SJCRH30 (cell line): ENCODE results near the gene NDST4. TPM values are rescaled to one million over a fixed set of nuclear protein-coding genes. Genes with fewer than 3 reads are reported as not detected.

ENCODE experiments used
- DNase-seq, 2 experiments: peaks; one replicate each; pipeline ENCODE4 v3.0.0-alpha.2; 2015 to 2020
- H3K27ac ChIP-seq: fragments of 250-450 bp; sonication (Bioruptor Pico); 2 replicates; pipeline ENCODE4 v1.5.1; 2020; ENCODE audit warnings: mild to moderate bottlenecking, moderate library complexity
- H3K27me3 ChIP-seq: fragments of 250-450 bp; sonication (Bioruptor Pico); 2 replicates; pipeline ENCODE4 v1.5.1; 2020; ENCODE audit warnings: mild to moderate bottlenecking, moderate library complexity
- H3K36me3 ChIP-seq: fragments of 250-450 bp; sonication (Bioruptor Pico); 2 replicates; pipeline ENCODE4 v1.5.1; 2020; ENCODE audit warnings: mild to moderate bottlenecking, moderate library complexity
- H3K4me1 ChIP-seq: fragments of 250-450 bp; sonication (Bioruptor Pico); 2 replicates; pipeline ENCODE4 v1.5.1; 2020; ENCODE audit warnings: mild to moderate bottlenecking, moderate library complexity
- H3K4me3 ChIP-seq: fragments of 250-450 bp; sonication (Bioruptor Pico); 2 replicates; pipeline ENCODE4 v1.5.1; 2020; ENCODE audit warnings: mild to moderate bottlenecking, moderate library complexity
- H3K9me3 ChIP-seq: fragments of 250-450 bp; sonication (Bioruptor Pico); replicated peaks from 2 replicates; pipeline ENCODE4 v1.5.1; 2020; ENCODE audit warnings: mild to moderate bottlenecking, moderate library complexity
- total RNA-seq: library from RNA; depleted of rRNA; stranded (reverse); fragments of >200 nt; shearing (Covaris generic); gene quantifications from 2 replicates; pipeline ENCODE4 v1.2.3, GENCODE V29; 2014

Gene NDST4
- total RNA-seq, 1 experiment from 2014 or later = 19.1 TPM

GRCh38 chr4:114827651-114828050 lies 285.8 kb downstream of the NDST4 start:
- H3K36me3 ChIP-seq = no peaks in the 10 kb centered on the region
- no peak overlapping the region for H3K4me3 ChIP-seq
- DNase-seq = no peak
- H3K4me1 ChIP-seq = peaks cover 11% of the 10 kb centered on the region
- no peak overlapping the region for H3K27ac ChIP-seq
- H3K27me3 ChIP-seq = no peaks in the 10 kb centered on the region
- H3K9me3 ChIP-seq = no peaks in the 10 kb centered on the region

- Histone ChIP-seq H3K9me3 (no peaks in the 10 kb centered on the region), H3K4me3 (no peak overlapping the region), H3K4me1 (no peaks in the 10 kb centered on the region), H3K36me3 (no peaks in the 10 kb centered on the region), H3K27me3 (no peaks in the 10 kb centered on the region), H3K27ac (no peak overlapping the region)
- DNase-seq = no peak
These were observed 297.7 kb downstream of the NDST4 start for GRCh38 chr4:114815760-114816159.

GRCh38 chr4:114813961-114814360 lies 299.5 kb downstream of the NDST4 start:
- no peaks in the 10 kb centered on the region for H3K27me3 ChIP-seq
- no peaks in the 10 kb centered on the region for H3K36me3 ChIP-seq
- no peak for DNase-seq
- H3K27ac ChIP-seq = no peak overlapping the region
- no peaks in the 10 kb centered on the region for H3K4me1 ChIP-seq
- H3K4me3 ChIP-seq = no peak overlapping the region
- H3K9me3 ChIP-seq = no peaks in the 10 kb centered on the region

GRCh38 chr4:114811564-114812301 lies 301.7 kb downstream of the NDST4 start:
- Histone ChIP-seq H3K4me1 (no peaks in the 10 kb centered on the region), H3K27me3 (no peaks in the 10 kb centered on the region), H3K36me3 (no peaks in the 10 kb centered on the region), H3K4me3 (no peak overlapping the region), H3K9me3 (no peaks in the 10 kb centered on the region), H3K27ac (no peak overlapping the region)
- DNase-seq = no peak

- H3K36me3 ChIP-seq = no peaks in the 10 kb centered on the region
- no peaks in the 10 kb centered on the region for H3K4me1 ChIP-seq
- no peak overlapping the region for H3K27ac ChIP-seq
- H3K27me3 ChIP-seq = no peaks in the 10 kb centered on the region
- H3K4me3 ChIP-seq = no peak overlapping the region
- DNase-seq = peak in 1 of 2 experiments; percentile 28
- no peaks in the 10 kb centered on the region for H3K9me3 ChIP-seq
These were observed 305.5 kb downstream of the NDST4 start for GRCh38 chr4:114807759-114808404.

- Histone ChIP-seq H3K36me3 (no peaks in the 10 kb centered on the region), H3K4me1 (no peaks in the 10 kb centered on the region), H3K4me3 (no peak overlapping the region), H3K9me3 (no peaks in the 10 kb centered on the region), H3K27me3 (no peaks in the 10 kb centered on the region), H3K27ac (no peak overlapping the region)
- no peak for DNase-seq
These were observed 306.1 kb downstream of the NDST4 start for GRCh38 chr4:114807357-114807756.

- Histone ChIP-seq H3K36me3 (no peaks in the 10 kb centered on the region), H3K9me3 (no peaks in the 10 kb centered on the region), H3K27me3 (no peaks in the 10 kb centered on the region), H3K4me3 (no peak overlapping the region), H3K27ac (no peak overlapping the region), H3K4me1 (no peaks in the 10 kb centered on the region)
- DNase-seq = no peak
These were observed 321.4 kb downstream of the NDST4 start for GRCh38 chr4:114791976-114792375.

- Histone ChIP-seq H3K36me3 (no peaks in the 10 kb centered on the region), H3K9me3 (no peaks in the 10 kb centered on the region), H3K4me1 (peaks cover 10% of the 10 kb centered on the region)
These were observed 327.9 kb downstream of the NDST4 start for GRCh38 chr4:114785570-114785969.

GRCh38 chr4:114783215-114783595 lies 330.2 kb downstream of the NDST4 start:
- Histone ChIP-seq H3K9me3 (no peaks in the 10 kb centered on the region), H3K36me3 (no peaks in the 10 kb centered on the region), H3K4me1 (peaks cover 10% of the 10 kb centered on the region), H3K27me3 (no peaks in the 10 kb centered on the region), H3K4me3 (no peak overlapping the region), H3K27ac (no peak overlapping the region)
- peak; percentile 43 to 55 for DNase-seq

More at GRCh38 chr4:114785570-114785969, 327.9 kb downstream of the NDST4 start:
- no peak overlapping the region for H3K27ac ChIP-seq
- DNase-seq = no peak
- H3K27me3 ChIP-seq = no peaks in the 10 kb centered on the region
- H3K4me3 ChIP-seq = no peak overlapping the region

GRCh38 chr4:114782415-114783214 lies 330.8 kb downstream of the NDST4 start:
- H3K27me3 ChIP-seq = no peaks in the 10 kb centered on the region
- DNase-seq = no peak
- H3K4me1 ChIP-seq = peaks cover 10% of the 10 kb centered on the region
- H3K36me3 ChIP-seq = no peaks in the 10 kb centered on the region
- no peak overlapping the region for H3K27ac ChIP-seq
- H3K9me3 ChIP-seq = no peaks in the 10 kb centered on the region
- H3K4me3 ChIP-seq = no peak overlapping the region

GRCh38 chr4:114780205-114780604 lies 333.2 kb downstream of the NDST4 start:
- Histone ChIP-seq H3K36me3 (no peaks in the 10 kb centered on the region), H3K27ac (no peak overlapping the region), H3K9me3 (no peaks in the 10 kb centered on the region), H3K27me3 (no peaks in the 10 kb centered on the region), H3K4me3 (no peak overlapping the region), H3K4me1 (peaks cover 10% of the 10 kb centered on the region)
- peak; percentile 54 to 83 for DNase-seq
